ENCODE data around the gene ZDHHC5.

ZDHHC5 gene

GRCh38 chr11:57728829-57729228 is 60.9 kb downstream of the ZDHHC5 start:
- DNase-seq: no peak

GRCh38 chr11:57729479-57729878 is 61.6 kb downstream of the ZDHHC5 start:
- no peak for DNase-seq

GRCh38 chr11:57732661-57733060 is 64.7 kb downstream of the ZDHHC5 start:
- no peak for DNase-seq

DNA sequence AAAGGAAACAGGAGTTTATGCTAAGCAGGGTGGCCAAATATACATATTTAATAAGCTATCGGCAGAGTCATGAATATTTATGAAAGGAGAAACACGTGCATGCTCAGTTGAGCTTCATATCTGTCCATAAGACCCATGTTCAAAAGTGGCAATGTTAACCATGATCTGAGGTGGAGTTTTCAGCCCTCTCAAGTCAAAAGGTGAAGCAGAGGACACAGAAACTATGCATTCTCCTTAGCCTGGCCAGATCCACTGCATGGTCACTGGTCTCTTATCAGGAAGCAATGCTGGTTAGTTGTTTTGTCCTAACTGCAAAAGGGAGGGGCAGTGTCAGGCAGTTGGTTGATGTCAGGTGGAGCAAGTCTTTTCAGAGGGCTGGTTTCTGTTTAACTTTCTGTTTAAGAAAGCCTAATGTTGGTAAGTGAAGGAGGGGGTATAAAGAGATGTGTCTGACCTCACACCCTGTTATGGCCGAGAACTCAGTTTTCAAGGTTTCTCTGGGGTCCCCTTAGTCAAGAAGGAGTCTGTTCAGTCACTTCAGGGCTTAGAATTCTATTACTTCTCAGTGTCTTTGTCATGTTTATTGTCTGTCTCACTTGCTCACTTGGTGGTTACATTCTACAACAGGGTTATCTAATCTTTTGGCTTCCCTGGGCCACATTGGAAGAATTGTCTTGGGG is 67.8 kb downstream of the ZDHHC5 start:
- DNase-seq: no peak

- peak; percentile 51 to 98 (median 91) for DNase-seq
Observed at GRCh38 chr11:57741132-57742086, 73.5 kb downstream of the ZDHHC5 start, which contains the start of gene SELENOH. TSS of gene SELENOH (plus strand) at chr11:57741491. CDS start at chr11:57741596, 105 bp downstream.

DNA sequence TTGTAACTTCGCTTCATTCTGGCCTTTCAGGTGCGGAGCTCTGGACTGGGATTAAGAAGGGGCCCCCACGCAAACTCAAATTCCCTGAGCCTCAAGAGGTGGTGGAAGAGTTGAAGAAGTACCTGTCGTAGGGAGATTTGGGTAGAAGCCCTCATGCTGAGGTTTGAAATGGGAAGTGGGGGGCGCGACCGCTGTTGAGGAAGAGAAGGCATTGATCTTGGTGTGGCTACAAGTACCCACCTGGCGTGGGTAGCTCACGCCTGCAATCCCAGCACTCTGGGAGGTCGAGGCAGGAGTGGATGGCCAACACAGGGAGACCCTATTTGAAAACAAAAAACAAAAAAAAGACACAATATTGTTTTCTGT is 74.2 kb downstream of the ZDHHC5 start:
- no peak for DNase-seq

- DNase-seq: no peak
Observed at GRCh38 chr11:57744357-57744756, 76.4 kb downstream of the ZDHHC5 start.

GRCh38 chr11:57745206-57745605 is 77.3 kb downstream of the ZDHHC5 start:
- DNase-seq: no peak

DNA sequence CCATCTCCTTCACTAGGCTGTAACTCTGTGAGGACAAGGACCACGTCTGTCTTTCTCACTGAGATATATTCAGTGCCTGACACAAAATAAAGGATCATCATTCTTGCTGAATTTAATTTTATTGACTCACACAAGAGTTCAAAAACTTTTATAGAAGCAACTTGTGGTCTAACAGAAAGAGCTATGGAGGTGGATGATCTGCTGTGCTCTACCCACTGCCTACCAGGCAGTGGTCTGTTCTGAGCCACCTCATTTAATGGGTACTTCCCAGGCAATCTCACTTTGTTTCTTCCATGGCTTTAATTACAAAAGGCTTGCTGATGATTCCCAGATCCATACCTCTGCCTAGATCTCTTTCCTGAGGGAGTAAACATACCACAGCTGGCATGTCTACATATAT is 79.0 kb downstream of the ZDHHC5 start:
- DNase-seq: no peak
